CD4-positive, CD25-positive, alpha-beta regulatory T cell (primary cell): ENCODE measurements around the gene NUP35. TPM values are rescaled to one million over a fixed set of nuclear protein-coding genes. Genes with fewer than 3 reads are reported as not detected.
A peak's percentile ranks its signal among the peaks of the same experiment; 100 is the strongest.

ENCODE experiments used
- ATAC-seq, 2 donors: fragments of 150-1000 bp; cut with Tn5 transposase; one replicate each; pipeline ENCODE4 v1.10.0; 2021; ENCODE audit warnings: low read depth in 2 of 2, moderate number of reproducible peaks in 2 of 2, moderate library complexity in 1 of 2
- DNase-seq, 3 donors: peaks; one replicate each; pipeline versions ENCODE4 v3.0.0 to v3.0.0-alpha.2; 2012 to 2022; ENCODE audit warnings: mixed read lengths in 1 of 3
- H3K27ac ChIP-seq: one replicate; pipeline ENCODE4 v1.7.0; 2013; ENCODE audit warnings: mild to moderate bottlenecking, low read length; ENCODE audit not compliant: insufficient read depth, poor library complexity, severe bottlenecking
- H3K27me3 ChIP-seq: one replicate; pipeline ENCODE4 v1.7.0; 2013; ENCODE audit warnings: low read length; ENCODE audit not compliant: control insufficient read depth, insufficient read depth
- H3K36me3 ChIP-seq: one replicate; pipeline ENCODE4 v1.7.0; 2013; ENCODE audit warnings: mild to moderate bottlenecking, low read length, moderate library complexity; ENCODE audit not compliant: control insufficient read depth, insufficient read depth
- H3K4me1 ChIP-seq: 2 replicates; pipeline ENCODE4 v1.7.0; 2013; ENCODE audit warnings: mild to moderate bottlenecking, low read length; ENCODE audit not compliant: insufficient read depth, control insufficient read depth, poor library complexity, severe bottlenecking
- H3K4me3 ChIP-seq: one replicate; pipeline ENCODE4 v1.7.0; 2013; ENCODE audit warnings: low read depth, mild to moderate bottlenecking, low read length, moderate library complexity
- H3K9me3 ChIP-seq, 2 experiments: 1 replicate in 1 of 2; 2 replicates in 1 of 2; pipeline ENCODE4 v1.7.0; 2013; ENCODE audit warnings: low read length in 2 of 2, mild to moderate bottlenecking in 1 of 2, moderate library complexity in 1 of 2; ENCODE audit not compliant: control insufficient read depth in 2 of 2
- H3K27ac Mint-ChIP-seq, 3 donors: one replicate each; pipeline ENCODE4 v1.8.0; 2020 to 2022; ENCODE audit warnings: mild to moderate bottlenecking in 3 of 3, mixed read lengths in 3 of 3, moderate library complexity in 2 of 3
- H3K27me3 Mint-ChIP-seq: one replicate; pipeline ENCODE4 v1.8.0; 2022; ENCODE audit warnings: mild to moderate bottlenecking, mixed read lengths
- H3K36me3 Mint-ChIP-seq: one replicate; pipeline ENCODE4 v1.8.0; 2020; ENCODE audit warnings: mixed read lengths
- H3K4me1 Mint-ChIP-seq, 4 donors: one replicate each; pipeline ENCODE4 v1.8.0; 2020 to 2022; ENCODE audit warnings: mixed read lengths in 4 of 4, mild to moderate bottlenecking in 1 of 4
- H3K4me3 Mint-ChIP-seq, 4 donors: one replicate each; pipeline ENCODE4 v1.8.0; 2020 to 2022; ENCODE audit warnings: mild to moderate bottlenecking in 4 of 4, mixed read lengths in 4 of 4, moderate library complexity in 3 of 4
- H3K9me3 Mint-ChIP-seq, 7 donors: one replicate each; pipeline ENCODE4 v1.8.0; 2020 to 2022; ENCODE audit warnings: mixed read lengths in 7 of 7, mild to moderate bottlenecking in 3 of 7, moderate library complexity in 2 of 7
- polyA plus RNA-seq, 4 donors: library from polyadenylated mRNA; unstranded; fragments of 300-500 nt; fragmentation: Illumina TruSeq; gene quantifications; one replicate each; pipeline ENCODE4 v1.2.3, GENCODE V29; 2021
- total RNA-seq: library from RNA; stranded (reverse); gene quantifications from one replicate; pipeline ENCODE4 v1.2.3, GENCODE V29; 2022

The NUP35 gene, protein sequence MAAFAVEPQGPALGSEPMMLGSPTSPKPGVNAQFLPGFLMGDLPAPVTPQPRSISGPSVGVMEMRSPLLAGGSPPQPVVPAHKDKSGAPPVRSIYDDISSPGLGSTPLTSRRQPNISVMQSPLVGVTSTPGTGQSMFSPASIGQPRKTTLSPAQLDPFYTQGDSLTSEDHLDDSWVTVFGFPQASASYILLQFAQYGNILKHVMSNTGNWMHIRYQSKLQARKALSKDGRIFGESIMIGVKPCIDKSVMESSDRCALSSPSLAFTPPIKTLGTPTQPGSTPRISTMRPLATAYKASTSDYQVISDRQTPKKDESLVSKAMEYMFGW
- 11.9 TPM for total RNA-seq
- polyA plus RNA-seq = 10 to 100 TPM in 1 of 4 donors, 1 to 10 TPM in 3; 5.6 to 10.4 (median 7.7) TPM

- Histone ChIP-seq H3K36me3 (peaks cover 8% of the 10 kb centered on the region), H3K4me3 (peak within 1 kb of the TSS; percentile 100), H3K27me3 (peaks cover 2% of the 10 kb centered on the region), H3K27ac (peak within 1 kb of the TSS; percentile 92), H3K9me3 (no peaks in the 10 kb centered on the region), H3K4me1 (peaks cover 28% of the 10 kb centered on the region)
- ATAC-seq (peak; percentile 91 to 95), DNase-seq (peak; percentile 78 to 91 (median 87))
- Mint-ChIP-seq H3K27ac (peak within 1 kb of the TSS; percentile 96 to 97 (median 97)), H3K4me3 (peak within 1 kb of the TSS; percentile 86 to 98 (median 96)), H3K4me1 (peaks cover 16 to 50% (median 28%) of the 10 kb centered on the region in 4 donors), H3K9me3 (peaks cover 0 to 2% (median 0%) of the 10 kb centered on the region in 7 donors), H3K36me3 (peaks cover 5% of the 10 kb centered on the region), H3K27me3 (peaks cover 26% of the 10 kb centered on the region)
Observed at GRCh38 chr2:183124222-183124956, at the start of gene NUP35. TSS of gene NUP35 (plus strand) at chr2:183124443. CDS start at chr2:183124458, 15 bp downstream.

GRCh38 chr2:183078163-183078463 lies 46.1 kb upstream of the NUP35 start:
- Histone ChIP-seq H3K4me1 (peaks cover 10% of the 10 kb centered on the region), H3K4me3 (peak overlapping the region; percentile 92), H3K9me3 (no peaks in the 10 kb centered on the region), H3K36me3 (no peaks in the 10 kb centered on the region), H3K27ac (no peak overlapping the region), H3K27me3 (peaks cover 9% of the 10 kb centered on the region)
- H3K27me3 Mint-ChIP-seq = peaks cover 4% of the 10 kb centered on the region
- peak overlapping the region; percentile 78 to 91 (median 85) for H3K27ac Mint-ChIP-seq
- DNase-seq (peak in 1 of 3 donors; percentile 7), ATAC-seq (peak; percentile 22 to 35)
- H3K36me3 Mint-ChIP-seq = no peaks in the 10 kb centered on the region
- no peaks in the 10 kb centered on the region for H3K9me3 Mint-ChIP-seq
- peak overlapping the region; percentile 94 to 97 (median 97) for H3K4me3 Mint-ChIP-seq
- peaks cover 0 to 14% (median 10%) of the 10 kb centered on the region in 4 donors for H3K4me1 Mint-ChIP-seq

- peak within 1 kb of the TSS; percentile 44 for H3K27ac ChIP-seq
- peaks cover 5% of the 10 kb centered on the region for H3K27me3 Mint-ChIP-seq
- no peaks in the 10 kb centered on the region for H3K36me3 Mint-ChIP-seq
Observed at GRCh38 chr2:183078464-183079138, 45.6 kb upstream of the NUP35 start, which contains the start of gene DUSP19. TSS of gene DUSP19 (plus strand) at chr2:183078747. CDS start at chr2:183078934, 187 bp downstream.

DNA sequence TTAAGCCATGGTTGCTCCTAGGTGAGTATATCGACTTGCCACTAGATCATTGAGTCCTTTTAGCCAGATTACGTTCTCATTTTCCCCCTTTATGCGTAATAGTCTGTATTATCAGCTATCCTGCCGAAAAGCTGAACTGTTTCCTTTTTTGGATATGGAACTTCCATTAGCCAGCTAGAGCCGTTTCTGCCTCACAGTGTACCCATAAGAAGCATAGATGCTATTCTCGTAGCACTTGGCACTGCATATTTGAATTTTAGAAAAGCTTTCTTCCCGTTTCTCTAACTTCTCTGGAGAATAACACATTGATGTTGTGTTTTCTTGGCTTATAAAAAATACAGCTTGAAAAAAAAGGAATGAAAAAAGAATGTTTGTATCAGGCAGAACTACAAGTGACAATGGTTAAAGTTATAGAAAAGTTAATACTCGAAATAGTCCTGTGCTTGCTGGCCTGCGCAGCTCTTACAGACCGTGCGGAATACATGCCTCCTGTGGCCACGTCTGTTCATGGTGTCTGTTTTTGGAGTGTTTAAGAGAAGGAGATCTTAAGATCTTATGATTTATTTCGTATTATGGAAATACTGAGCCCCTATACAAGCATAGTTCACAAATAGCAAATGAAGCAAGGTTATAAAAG lies 45.0 kb upstream of the NUP35 start:
- Mint-ChIP-seq H3K4me1 (peaks cover 0 to 14% (median 10%) of the 10 kb centered on the region in 4 donors), H3K9me3 (no peaks in the 10 kb centered on the region), H3K27me3 (peaks cover 5% of the 10 kb centered on the region), H3K27ac (peak overlapping the region; percentile 20 to 91 (median 78)), H3K4me3 (peak overlapping the region; percentile 94 to 97 (median 97)), H3K36me3 (no peaks in the 10 kb centered on the region)
- Histone ChIP-seq H3K36me3 (no peaks in the 10 kb centered on the region), H3K4me3 (peak overlapping the region; percentile 92), H3K4me1 (peaks cover 10% of the 10 kb centered on the region), H3K27me3 (peaks cover 9% of the 10 kb centered on the region), H3K9me3 (no peaks in the 10 kb centered on the region), H3K27ac (no peak overlapping the region)
- ATAC-seq (peak; percentile 10 to 40), DNase-seq (no peak)

More at GRCh38 chr2:183078464-183079138, 45.6 kb upstream of the NUP35 start, which contains the start of gene DUSP19:
- Histone ChIP-seq H3K4me1 (peaks cover 10% of the 10 kb centered on the region), H3K36me3 (no peaks in the 10 kb centered on the region), H3K4me3 (peak within 1 kb of the TSS; percentile 92), H3K9me3 (no peaks in the 10 kb centered on the region), H3K27me3 (peaks cover 9% of the 10 kb centered on the region)
- Mint-ChIP-seq H3K27ac (peak within 1 kb of the TSS; percentile 78 to 91 (median 85)), H3K4me1 (peaks cover 0 to 14% (median 10%) of the 10 kb centered on the region in 4 donors), H3K9me3 (no peaks in the 10 kb centered on the region), H3K4me3 (peak within 1 kb of the TSS; percentile 94 to 97 (median 97))
- ATAC-seq (peak; percentile 62 to 67), DNase-seq (peak; percentile 74 to 87 (median 78))

DNA sequence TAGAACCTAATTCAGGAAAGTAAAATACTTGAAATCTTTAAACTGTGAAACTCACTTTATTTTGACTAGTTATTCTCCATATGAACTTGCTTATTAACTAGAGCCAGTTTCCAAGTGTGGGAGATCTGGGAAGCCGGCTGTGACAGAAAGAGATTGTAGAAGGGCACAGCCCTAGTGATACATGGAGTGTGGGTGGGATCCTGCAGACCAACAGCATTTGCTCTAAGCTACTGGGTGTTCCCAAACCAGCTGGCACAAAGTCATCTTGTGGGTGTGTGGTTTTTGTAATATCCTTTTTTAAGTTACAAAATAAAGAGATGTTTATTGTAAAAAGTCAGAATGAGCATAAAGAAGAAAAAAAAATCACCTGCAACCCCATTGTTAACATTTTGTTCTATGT lies 42.3 kb upstream of the NUP35 start:
- Histone ChIP-seq H3K4me3 (no peak overlapping the region), H3K36me3 (no peaks in the 10 kb centered on the region), H3K27ac (no peak overlapping the region), H3K27me3 (peaks cover 6% of the 10 kb centered on the region), H3K9me3 (no peaks in the 10 kb centered on the region), H3K4me1 (peaks cover 10% of the 10 kb centered on the region)
- Mint-ChIP-seq H3K36me3 (no peaks in the 10 kb centered on the region), H3K27ac (no peak overlapping the region), H3K4me3 (no peak overlapping the region), H3K4me1 (peaks cover 0 to 14% (median 10%) of the 10 kb centered on the region in 4 donors), H3K27me3 (peaks cover 5% of the 10 kb centered on the region), H3K9me3 (no peaks in the 10 kb centered on the region)
- DNase-seq = no peak
- no peak for ATAC-seq

DNA sequence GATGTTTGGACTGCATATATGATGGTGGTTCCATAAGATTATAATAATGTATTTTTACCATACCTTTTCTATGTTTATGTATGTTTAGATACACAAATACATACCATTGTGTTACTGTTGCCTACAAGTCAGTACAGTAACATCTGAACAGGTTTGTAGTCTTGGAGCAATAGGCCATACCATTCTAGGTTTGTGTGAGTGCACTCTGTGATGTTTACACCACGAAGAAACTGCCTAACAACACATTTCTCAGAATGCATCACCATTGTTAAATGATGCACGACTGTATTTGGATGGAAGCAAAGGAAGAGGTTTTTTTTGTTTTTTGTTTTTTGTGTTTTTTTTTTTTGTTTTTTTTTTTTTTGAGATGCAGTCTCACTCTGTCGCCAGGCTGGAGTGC lies 36.2 kb upstream of the NUP35 start:
- peaks cover 1% of the 10 kb centered on the region for H3K27me3 Mint-ChIP-seq
- H3K27ac Mint-ChIP-seq = no peak overlapping the region

More for the DNA sequence above, 36.2 kb upstream of the NUP35 start:
- no peak overlapping the region for H3K4me3 ChIP-seq
- Mint-ChIP-seq H3K4me1 (peaks cover 0 to 9% (median 2%) of the 10 kb centered on the region in 4 donors), H3K4me3 (no peak overlapping the region), H3K36me3 (peaks cover 10% of the 10 kb centered on the region), H3K9me3 (no peaks in the 10 kb centered on the region)
- no peaks in the 10 kb centered on the region for H3K9me3 ChIP-seq
- ATAC-seq (no peak), DNase-seq (no peak)
- no peaks in the 10 kb centered on the region for H3K27me3 ChIP-seq
- no peak overlapping the region for H3K27ac ChIP-seq
- no peaks in the 10 kb centered on the region for H3K36me3 ChIP-seq
- no peaks in the 10 kb centered on the region for H3K4me1 ChIP-seq
